HepG2 (cell line): Measurements from ENCODE around the gene CREG2.

ENCODE experiments used
- BRCA1 ChIP-seq: sonication (generic); formaldehyde crosslinking; IDR thresholded peaks from 2 replicates; pipeline ENCODE4 v1.4.0; 2020; ENCODE audit warnings: missing genetic modification reagents
- CBX2 ChIP-seq, 2 experiments: fragments of 200-600 bp in 1 of 2; sonication (generic); formaldehyde crosslinking in 1 of 2; IDR thresholded peaks; 2 replicates each; pipeline versions ENCODE4 v1.7.0 to v1.8.1; 2018 to 2022; ENCODE audit warnings: low read depth in 2 of 2, low read length in 1 of 2, mild to moderate bottlenecking in 1 of 2, missing genetic modification reagents in 1 of 2
- JUND ChIP-seq: sonication (generic); formaldehyde crosslinking; IDR thresholded peaks from 2 replicates; pipeline ENCODE4 v1.8.0; 2022; ENCODE audit warnings: mild to moderate bottlenecking, missing genetic modification reagents
- MAFK ChIP-seq, 2 experiments: IDR thresholded peaks in 1 of 2; conservative IDR thresholded peaks in 1 of 2; 2 replicates each; pipeline ENCODE4 v1.6.1; 2011; ENCODE audit warnings: improper control_type of control experiment in 2 of 2, low read length in 2 of 2
- SP2 ChIP-seq: sonication (generic); formaldehyde crosslinking; IDR thresholded peaks from 2 replicates; pipeline ENCODE4 v1.5.1; 2020; ENCODE audit warnings: mild to moderate bottlenecking, missing genetic modification reagents
- TBP ChIP-seq: sonication (generic); formaldehyde crosslinking; IDR thresholded peaks from 2 replicates; pipeline ENCODE4 v1.5.0; 2020; ENCODE audit warnings: missing genetic modification reagents
- ZBTB40 ChIP-seq, 2 experiments: fragments of 450-650 bp in 1 of 2; sonication (generic) in 1 of 2; formaldehyde crosslinking in 1 of 2; IDR thresholded peaks; 2 replicates each; pipeline versions ENCODE4 v1.6.1 to v1.8.0; 2016 to 2022; ENCODE audit warnings: antibody characterized with exemption in 1 of 2, mild to moderate bottlenecking in 1 of 2, missing genetic modification reagents in 1 of 2
- ZBTB7A ChIP-seq: sonication (generic); formaldehyde crosslinking; IDR thresholded peaks from 2 replicates; pipeline ENCODE4 v1.8.0; 2022; ENCODE audit warnings: mild to moderate bottlenecking, missing genetic modification reagents
- ZFP36L2 ChIP-seq: sonication (generic); formaldehyde crosslinking; IDR thresholded peaks from 2 replicates; pipeline ENCODE4 v1.4.0; 2020; ENCODE audit warnings: missing genetic modification reagents
- ZNF143 ChIP-seq: sonication (generic); formaldehyde crosslinking; IDR thresholded peaks from 2 replicates; pipeline ENCODE4 v1.4.0; 2020; ENCODE audit warnings: missing genetic modification reagents
- ZNF510 ChIP-seq: sonication (generic); formaldehyde crosslinking; IDR thresholded peaks from 2 replicates; pipeline ENCODE4 v1.4.0; 2020; ENCODE audit warnings: low read depth, mild to moderate bottlenecking, missing genetic modification reagents
- TF ChIP-seq, protein P1 (sequence below), 2 experiments: IDR thresholded peaks; 2 replicates each; pipeline ENCODE4 v1.6.1; 2011 to 2012; ENCODE audit warnings: low read length in 2 of 2, borderline replicate concordance in 1 of 2, low read depth in 1 of 2, mild to moderate bottlenecking in 1 of 2, moderate library complexity in 1 of 2
- TF ChIP-seq, protein P2 (sequence below): sonication (generic); formaldehyde crosslinking; IDR thresholded peaks from 2 replicates; pipeline ENCODE4 v1.5.0; 2020; ENCODE audit warnings: mild to moderate bottlenecking, missing genetic modification reagents, moderate library complexity

GRCh38 chr2:101426822-101427221, 39.5 kb upstream of the CREG2 start:
- TF ChIP-seq BRCA1 (no peak), TBP (CRISPR knock-in tag) (no peak), ZNF510 (CRISPR knock-in tag) (no peak), SP2 (CRISPR knock-in tag) (no peak), ZBTB40 (IDR thresholded peaks at IDR 0.05) (no peak), ZBTB40 (CRISPR knock-in tag; IDR thresholded peaks at IDR 0.05) (no peak), CBX2 (IDR thresholded peaks at IDR 0.05; ENCODE audit: low read depth, low read length) (no peak), CBX2 (CRISPR knock-in tag; IDR thresholded peaks at IDR 0.05; ENCODE audit: low read depth) (no peak), ZBTB7A (CRISPR knock-in tag) (no peak), MAFK (conservative IDR thresholded peaks at IDR 0.05 in 1 of 2, IDR thresholded peaks at IDR 0.05 in 1 of 2; ENCODE audit: low read length in 2 of 2) (no peak), ZNF143 (CRISPR knock-in tag) (no peak), ZFP36L2 (CRISPR knock-in tag) (no peak), JUND (CRISPR knock-in tag) (no peak)
- TF ChIP-seq, protein P1, sequence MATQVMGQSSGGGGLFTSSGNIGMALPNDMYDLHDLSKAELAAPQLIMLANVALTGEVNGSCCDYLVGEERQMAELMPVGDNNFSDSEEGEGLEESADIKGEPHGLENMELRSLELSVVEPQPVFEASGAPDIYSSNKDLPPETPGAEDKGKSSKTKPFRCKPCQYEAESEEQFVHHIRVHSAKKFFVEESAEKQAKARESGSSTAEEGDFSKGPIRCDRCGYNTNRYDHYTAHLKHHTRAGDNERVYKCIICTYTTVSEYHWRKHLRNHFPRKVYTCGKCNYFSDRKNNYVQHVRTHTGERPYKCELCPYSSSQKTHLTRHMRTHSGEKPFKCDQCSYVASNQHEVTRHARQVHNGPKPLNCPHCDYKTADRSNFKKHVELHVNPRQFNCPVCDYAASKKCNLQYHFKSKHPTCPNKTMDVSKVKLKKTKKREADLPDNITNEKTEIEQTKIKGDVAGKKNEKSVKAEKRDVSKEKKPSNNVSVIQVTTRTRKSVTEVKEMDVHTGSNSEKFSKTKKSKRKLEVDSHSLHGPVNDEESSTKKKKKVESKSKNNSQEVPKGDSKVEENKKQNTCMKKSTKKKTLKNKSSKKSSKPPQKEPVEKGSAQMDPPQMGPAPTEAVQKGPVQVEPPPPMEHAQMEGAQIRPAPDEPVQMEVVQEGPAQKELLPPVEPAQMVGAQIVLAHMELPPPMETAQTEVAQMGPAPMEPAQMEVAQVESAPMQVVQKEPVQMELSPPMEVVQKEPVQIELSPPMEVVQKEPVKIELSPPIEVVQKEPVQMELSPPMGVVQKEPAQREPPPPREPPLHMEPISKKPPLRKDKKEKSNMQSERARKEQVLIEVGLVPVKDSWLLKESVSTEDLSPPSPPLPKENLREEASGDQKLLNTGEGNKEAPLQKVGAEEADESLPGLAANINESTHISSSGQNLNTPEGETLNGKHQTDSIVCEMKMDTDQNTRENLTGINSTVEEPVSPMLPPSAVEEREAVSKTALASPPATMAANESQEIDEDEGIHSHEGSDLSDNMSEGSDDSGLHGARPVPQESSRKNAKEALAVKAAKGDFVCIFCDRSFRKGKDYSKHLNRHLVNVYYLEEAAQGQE (IDR thresholded peaks at IDR 0.05; ENCODE audit: borderline replicate concordance in 1 of 2, low read depth in 1 of 2, low read length in 2 of 2): no peak
- TF ChIP-seq, protein P2, sequence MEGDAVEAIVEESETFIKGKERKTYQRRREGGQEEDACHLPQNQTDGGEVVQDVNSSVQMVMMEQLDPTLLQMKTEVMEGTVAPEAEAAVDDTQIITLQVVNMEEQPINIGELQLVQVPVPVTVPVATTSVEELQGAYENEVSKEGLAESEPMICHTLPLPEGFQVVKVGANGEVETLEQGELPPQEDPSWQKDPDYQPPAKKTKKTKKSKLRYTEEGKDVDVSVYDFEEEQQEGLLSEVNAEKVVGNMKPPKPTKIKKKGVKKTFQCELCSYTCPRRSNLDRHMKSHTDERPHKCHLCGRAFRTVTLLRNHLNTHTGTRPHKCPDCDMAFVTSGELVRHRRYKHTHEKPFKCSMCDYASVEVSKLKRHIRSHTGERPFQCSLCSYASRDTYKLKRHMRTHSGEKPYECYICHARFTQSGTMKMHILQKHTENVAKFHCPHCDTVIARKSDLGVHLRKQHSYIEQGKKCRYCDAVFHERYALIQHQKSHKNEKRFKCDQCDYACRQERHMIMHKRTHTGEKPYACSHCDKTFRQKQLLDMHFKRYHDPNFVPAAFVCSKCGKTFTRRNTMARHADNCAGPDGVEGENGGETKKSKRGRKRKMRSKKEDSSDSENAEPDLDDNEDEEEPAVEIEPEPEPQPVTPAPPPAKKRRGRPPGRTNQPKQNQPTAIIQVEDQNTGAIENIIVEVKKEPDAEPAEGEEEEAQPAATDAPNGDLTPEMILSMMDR (CRISPR knock-in tag): no peak
